GM21576 (cell line): ENCODE results near the gene TBC1D4.
"Not testable (repeated sequence)": the region's sequence is repeated elsewhere in the genome, so short reads cannot be mapped to it uniquely, and the experiment has no call there.

Source experiments
- ATAC-seq: cut with Tn5 transposase; IDR thresholded peaks from one replicate; pipeline ENCODE4 v1.9.1; 2021; ENCODE audit warnings: mild to moderate bottlenecking, moderate library complexity; ENCODE audit not compliant: unreplicated experiment

The TBC1D4 gene

DNA sequence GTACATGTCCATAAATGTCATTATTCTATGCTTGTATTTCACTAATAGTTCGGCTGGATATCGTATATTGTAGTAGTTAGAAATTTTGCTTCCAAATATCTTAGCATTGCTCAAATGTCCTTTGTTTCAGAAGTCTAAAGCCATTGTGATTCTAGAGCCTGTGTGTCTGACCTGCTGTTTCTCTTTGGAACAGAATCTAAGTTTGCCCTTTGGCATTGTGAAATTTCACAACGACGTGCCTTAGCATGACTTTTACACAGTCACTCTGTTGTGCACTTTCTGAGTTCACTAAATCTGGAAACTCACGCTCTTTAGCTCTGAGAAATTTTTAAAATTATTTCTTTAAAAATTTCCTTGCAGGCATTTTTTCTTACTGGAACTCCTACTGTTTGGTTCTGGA lies 152.2 kb downstream of the TBC1D4 start:
- no peak for ATAC-seq

DNA sequence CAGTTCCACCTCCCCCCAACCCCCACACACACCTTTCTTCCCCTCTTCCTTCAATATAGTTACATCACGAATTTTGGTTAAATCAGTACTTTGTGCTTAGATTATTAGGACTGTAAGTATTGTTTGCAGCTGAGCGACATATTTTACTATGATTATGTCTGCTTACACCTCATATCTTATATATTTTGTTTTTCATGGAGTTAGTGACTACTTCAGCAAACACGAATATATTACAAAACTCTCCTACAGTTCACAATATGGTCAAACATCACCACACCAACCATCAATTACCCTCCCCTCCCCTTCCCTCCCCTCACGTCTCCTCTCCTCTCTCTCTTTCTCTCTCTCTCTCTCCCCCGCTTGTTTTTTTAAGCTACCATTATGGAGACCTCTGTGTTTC lies 152.9 kb downstream of the TBC1D4 start:
- no peak for ATAC-seq

DNA sequence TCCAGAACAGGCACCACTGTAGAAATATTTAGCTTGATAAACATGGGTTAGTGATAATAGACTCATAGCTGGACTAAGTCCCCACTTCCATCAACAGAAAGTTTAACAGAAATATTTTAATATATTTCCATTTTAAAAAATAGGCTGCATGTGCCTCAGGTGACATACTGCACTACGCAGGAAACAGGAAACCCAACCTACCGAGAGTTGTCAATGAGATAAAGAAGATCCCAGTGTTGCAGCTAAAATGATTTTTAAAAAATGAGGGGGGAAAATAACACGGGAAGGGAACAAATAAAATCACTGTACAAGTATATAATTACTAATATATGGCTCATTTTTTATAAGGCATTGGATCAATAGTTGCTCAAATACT lies 154.8 kb downstream of the TBC1D4 start:
- peak; percentile 2 for ATAC-seq

DNA sequence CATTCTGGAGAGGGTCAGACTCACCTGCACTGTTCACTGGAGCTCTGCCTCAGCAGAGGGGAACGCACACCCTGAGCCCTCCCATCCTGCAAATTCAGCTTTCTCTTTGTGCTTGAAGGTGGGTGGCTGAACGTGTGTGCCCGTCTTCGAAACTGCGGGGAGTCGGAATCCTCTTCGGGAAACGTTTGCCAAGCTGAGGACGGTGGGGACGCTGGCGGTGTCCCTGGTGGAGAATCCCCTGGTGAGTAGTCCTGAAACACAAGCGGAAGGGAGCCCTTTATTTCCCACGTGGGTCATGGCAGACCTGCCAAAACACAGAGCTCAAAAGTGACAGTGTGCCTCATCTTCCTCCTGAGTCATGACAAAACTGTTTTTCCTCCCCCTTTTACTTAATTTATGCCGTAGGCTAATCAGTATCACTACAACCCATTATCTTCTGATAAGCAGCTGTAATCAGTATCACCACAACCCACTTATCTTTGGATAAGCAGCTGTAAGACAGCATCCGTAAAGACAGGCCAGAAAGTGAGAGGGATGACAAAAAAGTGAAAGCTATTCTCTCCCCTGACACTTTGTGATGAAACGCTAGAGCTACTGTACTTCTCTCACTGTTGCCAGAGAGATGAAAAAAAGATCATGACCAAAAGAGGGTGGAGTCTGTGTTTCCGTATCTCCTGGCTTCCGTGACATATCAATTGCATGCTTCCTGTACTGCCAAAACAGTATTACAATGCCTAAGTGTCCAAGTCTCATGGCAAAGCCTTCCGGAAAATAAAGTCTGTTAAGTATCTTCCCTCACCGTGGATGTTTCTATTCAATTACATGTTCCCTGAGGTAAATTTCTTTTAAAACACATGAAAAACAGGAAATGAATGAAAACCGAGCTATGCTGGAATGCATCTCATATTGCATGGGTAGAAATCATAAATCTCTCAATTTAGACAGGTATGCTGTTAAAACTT lies 155.5 kb downstream of the TBC1D4 start:
- ATAC-seq = peak; percentile 95

DNA sequence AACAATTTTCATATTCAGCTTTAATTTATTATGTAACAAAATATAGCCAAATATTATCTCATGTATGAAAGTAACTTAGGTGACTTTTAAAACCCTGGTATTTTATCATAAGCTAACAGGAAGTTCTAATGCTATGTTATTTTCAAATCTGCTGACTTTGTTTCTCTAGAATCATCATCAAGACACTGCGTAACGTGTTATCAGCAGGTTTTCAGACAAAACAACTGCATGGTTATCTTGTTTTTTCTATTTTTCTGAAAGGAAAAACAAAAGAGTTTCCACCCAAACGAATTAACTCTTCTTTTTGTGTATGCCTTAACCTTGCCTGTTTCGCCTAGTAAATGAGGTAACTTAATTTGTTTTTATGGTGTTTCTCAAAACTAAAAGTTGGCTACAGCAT lies 156.3 kb downstream of the TBC1D4 start:
- no peak for ATAC-seq

DNA sequence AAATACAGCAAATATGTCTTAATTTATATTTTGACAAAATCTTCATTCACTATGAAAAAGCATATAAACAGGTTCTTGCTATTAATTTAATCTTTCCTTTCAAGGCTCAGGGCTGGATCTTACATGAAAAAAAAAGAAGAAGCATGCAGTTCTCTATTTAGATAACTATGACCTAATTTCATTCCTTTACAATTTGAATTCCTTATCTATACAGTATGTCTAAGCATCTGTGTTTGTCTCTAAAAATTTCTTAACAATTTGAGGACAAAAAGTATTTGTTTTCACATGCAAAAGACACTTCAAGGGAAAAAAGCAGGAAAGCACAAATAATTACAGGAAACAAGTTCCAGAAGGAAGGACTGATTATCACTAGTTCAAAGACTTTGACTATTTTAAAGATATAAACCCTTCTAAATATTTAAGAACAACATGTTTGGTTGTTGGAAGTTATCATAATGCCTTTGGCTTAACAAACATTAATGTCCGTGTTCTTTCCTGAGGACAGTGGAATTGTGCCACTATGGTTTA lies 157.5 kb downstream of the TBC1D4 start:
- no peak for ATAC-seq

DNA sequence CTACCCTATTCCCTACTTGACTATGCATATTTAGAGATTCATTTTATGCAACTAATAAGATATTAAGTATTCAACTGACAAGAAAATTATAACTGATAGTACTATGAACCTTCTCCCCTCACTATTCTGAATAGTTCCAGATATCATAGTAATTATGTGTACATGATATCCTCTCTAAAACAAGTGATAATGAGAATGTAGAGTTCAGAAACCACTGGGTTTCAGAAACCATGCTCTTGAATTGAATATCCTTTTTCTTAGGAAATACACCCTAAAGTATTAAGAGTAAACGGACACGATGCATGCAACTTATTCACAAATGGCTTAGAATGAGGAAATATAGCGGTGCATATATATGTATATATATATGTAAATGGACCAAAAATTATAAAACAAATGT lies 160.9 kb downstream of the TBC1D4 start:
- ATAC-seq = no peak

DNA sequence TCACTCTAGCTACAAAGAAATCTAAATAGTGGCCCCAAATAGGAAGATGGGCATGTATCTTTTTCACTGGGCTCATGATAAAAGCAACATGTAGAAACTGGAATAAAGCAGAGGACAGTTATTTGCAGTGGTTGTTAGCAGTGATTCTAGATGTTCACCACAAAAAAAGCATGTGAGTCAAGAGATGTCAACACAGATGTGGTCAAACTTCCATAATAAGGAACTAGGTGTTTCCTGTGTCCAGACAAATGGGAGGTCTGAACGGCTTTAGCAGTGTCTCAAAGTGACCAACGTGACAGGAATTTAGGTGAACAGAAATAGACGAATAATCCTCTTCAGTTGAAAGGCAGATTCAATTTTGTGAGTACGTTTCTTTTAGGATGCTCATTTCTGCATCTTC lies 162.7 kb downstream of the TBC1D4 start:
- ATAC-seq = no peak

DNA sequence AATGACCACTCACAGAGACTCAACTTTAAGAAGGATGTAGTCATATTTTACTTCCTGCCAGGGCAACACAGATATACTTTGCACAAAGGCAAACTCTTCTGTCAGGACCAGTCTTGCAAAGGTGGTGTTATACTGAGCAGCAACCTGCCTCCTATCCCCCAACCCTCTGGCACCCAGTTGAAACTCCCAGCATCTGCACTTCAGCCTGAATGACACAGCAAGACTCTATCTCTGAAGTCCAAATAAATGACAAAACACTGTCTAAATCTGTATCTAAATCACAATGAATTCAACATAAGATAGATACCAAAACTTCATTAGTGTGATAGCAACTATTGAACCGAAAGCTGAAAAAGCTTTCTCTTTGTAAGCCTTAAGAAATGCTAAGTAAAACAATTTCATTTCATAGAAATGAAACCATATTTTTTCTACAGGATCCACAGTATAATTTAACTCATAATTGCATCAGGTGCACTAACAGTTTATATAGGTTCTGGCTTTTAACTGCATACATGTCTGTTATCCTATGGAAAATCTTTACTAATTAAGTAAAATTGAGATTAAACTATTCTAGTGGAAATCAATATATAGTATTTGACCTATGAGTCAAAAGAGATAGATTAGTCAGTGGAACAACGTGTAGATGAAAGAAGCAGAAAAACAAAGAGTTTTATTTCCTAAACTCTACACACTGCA lies 163.7 kb downstream of the TBC1D4 start:
- no peak for ATAC-seq

DNA sequence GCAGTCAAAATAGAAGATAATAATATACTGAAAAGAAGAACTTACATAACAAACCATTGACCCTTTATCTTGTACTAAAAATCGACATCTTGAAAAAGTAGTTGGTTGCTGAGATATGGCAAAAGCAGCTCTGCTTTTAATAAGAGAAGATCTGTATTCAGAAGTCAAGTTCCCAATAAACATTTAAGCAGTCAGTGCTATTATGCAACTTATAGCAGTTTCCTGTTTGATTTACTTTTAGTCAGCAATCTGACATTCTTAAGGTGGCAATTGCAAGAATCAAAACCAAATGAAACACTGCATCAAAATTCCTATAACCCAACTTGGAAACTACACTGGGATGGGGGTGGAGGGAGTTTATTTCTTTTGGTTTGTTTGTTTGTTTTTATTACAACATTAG lies 165.5 kb downstream of the TBC1D4 start:
- ATAC-seq = no peak

DNA sequence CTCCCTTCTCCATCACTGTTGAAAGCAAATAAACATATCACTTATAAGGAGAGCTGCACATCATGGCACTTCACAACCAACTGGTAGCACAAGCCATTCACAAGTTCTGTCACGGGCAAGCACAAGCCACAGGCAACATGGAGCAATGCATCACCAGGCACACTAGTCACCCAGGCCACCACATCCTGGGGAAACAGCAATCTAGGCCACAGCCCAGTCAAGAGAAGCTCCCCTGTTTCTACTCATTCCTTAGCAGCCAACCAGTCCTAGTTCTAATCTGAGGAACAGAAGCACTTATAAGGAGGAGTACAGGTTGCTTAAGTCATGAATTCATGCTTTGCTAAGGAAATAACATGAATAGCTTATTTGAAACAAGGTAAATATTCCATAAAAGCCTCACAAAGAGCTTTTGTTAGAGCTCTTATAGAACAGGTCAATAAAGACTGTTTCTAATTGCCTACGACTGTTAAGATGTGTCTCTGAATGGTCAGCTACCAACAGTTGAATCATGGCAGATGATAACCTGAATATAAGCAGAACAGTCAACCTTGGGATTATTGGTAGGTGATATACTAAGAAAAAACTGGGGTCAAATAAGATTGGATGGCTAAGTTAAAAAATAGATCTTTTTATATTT lies 169.0 kb downstream of the TBC1D4 start:
- ATAC-seq = peak; percentile 43

DNA sequence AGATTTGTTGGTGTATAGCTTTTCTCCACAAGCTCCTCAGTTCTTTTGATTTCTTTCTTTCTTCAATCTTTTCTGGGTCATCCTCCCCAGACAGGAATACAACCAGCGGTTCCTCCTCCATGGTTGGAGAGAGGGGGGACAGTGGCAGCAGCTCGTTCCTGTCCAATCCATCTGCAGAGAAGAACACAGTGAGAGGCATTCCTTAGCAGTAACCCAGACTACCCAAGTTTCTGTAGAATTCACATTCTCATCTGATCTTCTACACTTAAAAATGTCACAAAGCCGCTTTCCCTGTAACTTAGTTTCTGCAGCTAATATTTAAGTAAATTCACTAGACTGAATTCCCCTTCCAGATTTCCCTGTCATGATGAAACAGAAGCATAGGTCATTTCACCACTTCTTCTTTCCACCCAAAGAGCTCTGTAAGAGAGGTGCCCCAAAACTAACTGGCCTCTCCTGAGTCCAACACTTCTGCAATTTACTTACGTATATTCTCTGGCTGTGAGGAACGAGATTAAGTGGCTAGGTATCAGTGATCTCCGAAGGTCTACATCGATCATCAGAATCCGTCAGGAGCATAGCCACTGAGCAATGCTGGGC lies 171.9 kb downstream of the TBC1D4 start:
- ATAC-seq = peak; percentile 37

DNA sequence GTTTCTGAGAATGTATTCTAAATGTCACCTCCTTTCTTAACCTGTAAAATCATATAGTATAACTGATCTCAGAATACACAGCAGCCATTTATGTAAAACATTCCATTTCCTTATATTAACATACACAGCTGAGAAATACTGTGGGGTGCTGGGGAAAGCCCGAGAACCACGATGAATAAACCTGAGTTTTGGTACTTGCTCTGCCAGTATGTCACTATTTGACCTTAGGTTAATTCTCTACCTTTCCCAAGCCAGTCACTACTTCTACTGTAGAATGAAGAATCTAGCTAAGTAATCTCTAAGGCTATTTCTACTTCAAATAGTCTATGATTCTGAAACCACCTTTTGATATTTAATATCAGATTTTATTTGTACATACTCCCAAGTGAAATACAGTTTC lies 173.7 kb downstream of the TBC1D4 start:
- ATAC-seq = no peak

DNA sequence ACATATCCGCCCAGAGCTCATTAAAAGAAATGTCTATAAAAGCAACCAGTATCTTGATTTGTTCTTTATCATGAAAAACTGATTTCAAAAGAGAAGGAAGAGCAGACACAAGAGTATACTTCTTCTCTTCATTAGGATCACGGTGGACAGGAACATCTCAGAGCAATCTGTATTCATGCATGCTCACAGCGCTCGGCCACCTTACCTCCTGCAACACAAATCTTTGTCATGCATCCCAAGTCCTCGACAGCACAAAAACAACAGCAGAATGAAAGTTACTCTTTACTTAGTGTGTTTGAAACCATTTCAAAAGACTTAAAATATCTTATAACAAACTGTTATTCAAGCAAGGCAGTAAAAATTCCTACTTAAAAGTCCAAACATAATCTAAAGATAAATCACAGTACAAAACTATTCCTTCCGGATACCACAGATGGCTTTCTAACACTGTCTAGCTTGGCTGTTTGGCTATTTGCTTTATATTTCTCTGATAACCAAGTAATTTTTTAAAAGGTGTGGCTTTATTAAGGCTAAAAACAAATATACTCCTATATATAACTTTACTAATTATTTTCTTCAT lies 174.5 kb downstream of the TBC1D4 start:
- no peak for ATAC-seq

DNA sequence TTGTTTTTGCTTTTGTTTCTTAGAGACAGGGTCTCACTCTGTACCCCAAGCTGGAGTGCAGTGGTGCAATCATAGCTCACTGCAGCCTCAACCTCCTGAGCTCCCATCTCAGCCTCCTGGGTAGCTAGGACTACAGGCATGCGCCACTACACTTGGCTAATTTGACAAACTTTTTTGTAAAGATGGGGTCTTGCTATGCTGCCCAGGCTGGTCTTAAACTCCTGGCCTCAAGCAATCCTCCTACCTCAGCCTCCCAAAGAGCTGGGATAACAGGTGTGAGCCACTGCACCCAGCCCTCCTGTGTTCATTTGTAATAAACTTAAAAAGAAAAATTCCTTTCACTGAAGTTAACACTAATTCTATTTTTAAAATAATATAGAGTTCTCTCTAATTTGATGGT lies 175.0 kb downstream of the TBC1D4 start:
- ATAC-seq = not testable (repeated sequence)

DNA sequence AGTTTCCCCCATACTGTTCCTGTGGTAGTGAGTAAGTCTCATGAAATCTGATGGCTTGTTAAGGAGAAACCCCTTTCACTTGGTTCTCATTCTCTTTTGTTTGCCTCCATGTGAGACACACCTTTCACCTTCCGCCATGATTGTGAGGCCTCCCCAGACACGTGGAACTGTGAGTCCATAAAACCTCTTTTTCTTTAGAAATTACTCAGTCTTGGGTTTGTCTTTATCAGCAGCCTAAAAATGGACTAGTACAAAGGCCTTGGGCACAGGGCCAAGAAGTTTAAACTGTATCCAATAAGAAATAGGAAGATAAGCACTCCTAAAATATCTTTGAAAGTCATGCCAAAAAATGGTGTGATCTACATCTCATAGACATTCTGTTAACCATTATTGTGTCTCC lies 176.9 kb downstream of the TBC1D4 start:
- ATAC-seq = no peak

DNA sequence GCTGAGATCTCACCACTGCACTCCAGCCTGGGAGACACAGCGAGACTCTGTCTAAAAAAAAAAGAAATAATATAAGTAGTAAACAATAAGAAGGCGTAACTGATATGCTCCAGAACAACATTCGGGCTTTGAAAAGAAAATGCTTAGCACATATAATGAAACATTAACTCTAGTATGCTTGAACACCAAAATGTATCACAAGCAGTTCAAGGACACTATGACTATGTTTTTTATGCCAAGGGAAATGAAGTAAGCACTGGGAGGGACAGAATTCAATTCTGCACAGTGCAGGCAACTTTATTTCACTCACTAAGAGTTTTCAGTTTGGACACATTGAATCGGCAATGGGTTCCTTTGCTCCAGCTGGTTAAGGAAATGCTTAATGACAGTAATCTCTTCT lies 178.7 kb downstream of the TBC1D4 start:
- ATAC-seq = no peak

DNA sequence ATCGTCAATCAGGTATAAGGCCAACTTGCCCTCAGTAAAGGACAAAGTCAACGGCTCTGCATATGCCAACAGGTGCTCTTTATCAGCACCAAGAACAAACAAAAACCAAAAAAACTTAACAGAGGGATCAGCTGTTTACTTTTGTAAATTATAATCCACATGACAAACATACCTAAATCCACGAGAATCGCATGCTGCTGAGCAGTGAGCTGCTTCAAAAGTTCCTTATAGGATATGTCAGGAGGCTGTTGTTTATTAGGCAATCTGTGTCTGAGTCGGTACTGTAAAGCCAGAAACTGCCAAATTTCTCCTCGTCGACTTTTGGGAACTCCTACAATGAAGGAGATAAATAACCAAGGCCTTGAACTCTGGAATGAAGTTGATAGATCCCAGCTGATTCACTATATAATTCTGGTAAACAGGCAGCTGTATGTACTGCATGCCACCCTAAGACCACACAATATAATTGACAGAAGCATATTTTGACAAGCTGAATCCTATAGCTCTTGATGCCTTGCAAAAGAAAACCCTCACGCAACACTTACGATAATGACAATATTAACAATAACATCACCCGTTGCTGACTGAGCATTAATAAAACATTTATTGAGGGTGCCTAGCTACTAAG lies 179.8 kb downstream of the TBC1D4 start:
- no peak for ATAC-seq

DNA sequence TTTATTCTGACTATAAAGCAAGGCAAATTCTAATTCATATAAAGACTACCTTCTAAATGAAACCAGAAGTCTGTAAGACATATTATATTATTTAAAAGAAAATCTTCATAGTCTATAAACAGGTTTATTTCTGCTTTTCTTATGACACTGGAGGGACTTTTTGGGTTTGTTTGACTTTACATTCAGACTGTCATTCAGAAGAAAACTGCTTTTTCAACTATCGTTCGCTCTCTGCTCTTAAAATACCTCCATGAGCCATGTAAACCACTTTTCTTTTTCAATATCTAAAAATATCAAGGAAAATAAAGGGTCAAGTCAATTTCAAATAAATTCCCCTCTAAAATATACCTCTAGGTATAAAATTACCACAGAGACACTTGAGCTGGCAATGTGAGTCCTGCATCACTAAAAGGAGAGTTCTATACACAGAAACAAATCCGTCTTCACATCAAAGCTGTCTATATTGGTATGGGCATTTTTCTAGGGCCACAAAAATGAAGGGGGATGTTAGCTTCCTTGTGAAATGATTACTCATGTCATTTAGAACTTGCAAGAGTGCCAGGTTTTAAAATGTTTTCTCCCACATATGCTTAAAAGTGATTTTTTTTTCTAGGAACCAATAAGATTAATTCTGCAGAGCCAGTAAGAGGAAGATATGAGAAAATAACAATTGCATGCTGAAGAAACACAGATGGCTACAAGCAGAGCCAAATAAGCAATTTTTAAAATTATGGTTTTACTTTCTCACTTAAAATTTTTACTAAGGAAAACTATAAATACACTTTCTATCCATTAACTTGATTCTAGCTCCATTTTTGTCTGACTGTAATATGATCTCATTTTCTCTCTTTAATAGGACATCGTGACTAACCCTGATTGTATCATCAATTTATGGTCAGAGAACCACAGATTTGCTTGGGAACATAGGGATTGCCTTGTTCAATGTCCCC lies 181.8 kb downstream of the TBC1D4 start:
- no peak for ATAC-seq
